Measurements from ENCODE around the gene ZXDC. TPM values are rescaled to one million over a fixed set of nuclear protein-coding genes. Genes with fewer than 3 reads are reported as not detected.

Gene ZXDC, protein sequence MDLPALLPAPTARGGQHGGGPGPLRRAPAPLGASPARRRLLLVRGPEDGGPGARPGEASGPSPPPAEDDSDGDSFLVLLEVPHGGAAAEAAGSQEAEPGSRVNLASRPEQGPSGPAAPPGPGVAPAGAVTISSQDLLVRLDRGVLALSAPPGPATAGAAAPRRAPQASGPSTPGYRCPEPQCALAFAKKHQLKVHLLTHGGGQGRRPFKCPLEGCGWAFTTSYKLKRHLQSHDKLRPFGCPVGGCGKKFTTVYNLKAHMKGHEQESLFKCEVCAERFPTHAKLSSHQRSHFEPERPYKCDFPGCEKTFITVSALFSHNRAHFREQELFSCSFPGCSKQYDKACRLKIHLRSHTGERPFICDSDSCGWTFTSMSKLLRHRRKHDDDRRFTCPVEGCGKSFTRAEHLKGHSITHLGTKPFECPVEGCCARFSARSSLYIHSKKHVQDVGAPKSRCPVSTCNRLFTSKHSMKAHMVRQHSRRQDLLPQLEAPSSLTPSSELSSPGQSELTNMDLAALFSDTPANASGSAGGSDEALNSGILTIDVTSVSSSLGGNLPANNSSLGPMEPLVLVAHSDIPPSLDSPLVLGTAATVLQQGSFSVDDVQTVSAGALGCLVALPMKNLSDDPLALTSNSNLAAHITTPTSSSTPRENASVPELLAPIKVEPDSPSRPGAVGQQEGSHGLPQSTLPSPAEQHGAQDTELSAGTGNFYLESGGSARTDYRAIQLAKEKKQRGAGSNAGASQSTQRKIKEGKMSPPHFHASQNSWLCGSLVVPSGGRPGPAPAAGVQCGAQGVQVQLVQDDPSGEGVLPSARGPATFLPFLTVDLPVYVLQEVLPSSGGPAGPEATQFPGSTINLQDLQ
- 30.7 and 31.8 TPM in 2 replicates for total RNA-seq
- long read RNA-seq, partial matches to known transcripts: 2 of 28 reads
- long read RNA-seq, other reads (novel, unspliced or antisense): 25 of 28 reads

GRCh38 chr3:126475413-126476114 lies at the start of gene ZXDC:
ZXDC (minus strand) TSS chr3:126475891; CDS start chr3:126475865, 26 bp downstream.
- Mint-ChIP-seq H3K9me3 (ENCODE audit: unreplicated experiment) (no peaks in the 10 kb centered on the region), H3K4me1 (ENCODE audit: unreplicated experiment) (peaks cover 37% of the 10 kb centered on the region), H3K27ac (ENCODE audit: unreplicated experiment) (peak within 1 kb of the TSS; percentile 81), H3K36me3 (ENCODE audit: unreplicated experiment) (peaks cover 13% of the 10 kb centered on the region), H3K27me3 (ENCODE audit: unreplicated experiment) (no peaks in the 10 kb centered on the region), H3K4me3 (ENCODE audit: unreplicated experiment) (peak within 1 kb of the TSS; percentile 88)
- TF ChIP-seq, protein P1, sequence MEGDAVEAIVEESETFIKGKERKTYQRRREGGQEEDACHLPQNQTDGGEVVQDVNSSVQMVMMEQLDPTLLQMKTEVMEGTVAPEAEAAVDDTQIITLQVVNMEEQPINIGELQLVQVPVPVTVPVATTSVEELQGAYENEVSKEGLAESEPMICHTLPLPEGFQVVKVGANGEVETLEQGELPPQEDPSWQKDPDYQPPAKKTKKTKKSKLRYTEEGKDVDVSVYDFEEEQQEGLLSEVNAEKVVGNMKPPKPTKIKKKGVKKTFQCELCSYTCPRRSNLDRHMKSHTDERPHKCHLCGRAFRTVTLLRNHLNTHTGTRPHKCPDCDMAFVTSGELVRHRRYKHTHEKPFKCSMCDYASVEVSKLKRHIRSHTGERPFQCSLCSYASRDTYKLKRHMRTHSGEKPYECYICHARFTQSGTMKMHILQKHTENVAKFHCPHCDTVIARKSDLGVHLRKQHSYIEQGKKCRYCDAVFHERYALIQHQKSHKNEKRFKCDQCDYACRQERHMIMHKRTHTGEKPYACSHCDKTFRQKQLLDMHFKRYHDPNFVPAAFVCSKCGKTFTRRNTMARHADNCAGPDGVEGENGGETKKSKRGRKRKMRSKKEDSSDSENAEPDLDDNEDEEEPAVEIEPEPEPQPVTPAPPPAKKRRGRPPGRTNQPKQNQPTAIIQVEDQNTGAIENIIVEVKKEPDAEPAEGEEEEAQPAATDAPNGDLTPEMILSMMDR (IDR thresholded peaks at IDR 0.05): peak; percentile 59
- peak; percentile 99 for DNase-seq (ENCODE audit: extremely low spot score, unreplicated experiment)

- Mint-ChIP-seq H3K27ac (ENCODE audit: unreplicated experiment) (no peak overlapping the region), H3K4me3 (ENCODE audit: unreplicated experiment) (no peak overlapping the region), H3K9me3 (ENCODE audit: unreplicated experiment) (no peaks in the 10 kb centered on the region), H3K4me1 (ENCODE audit: unreplicated experiment) (peaks cover 2% of the 10 kb centered on the region), H3K36me3 (ENCODE audit: unreplicated experiment) (no peaks in the 10 kb centered on the region), H3K27me3 (ENCODE audit: unreplicated experiment) (peaks cover 22% of the 10 kb centered on the region)
- no peak for DNase-seq (ENCODE audit: extremely low spot score, unreplicated experiment)
- TF ChIP-seq, protein P1 (IDR thresholded peaks at IDR 0.05): no peak
Observed at GRCh38 chr3:126525091-126525852, 49.6 kb upstream of the ZXDC start.

GRCh38 chr3:126524429-126524988 lies 48.8 kb upstream of the ZXDC start:
- H3K27me3 Mint-ChIP-seq (ENCODE audit: unreplicated experiment): peaks cover 26% of the 10 kb centered on the region
- H3K36me3 Mint-ChIP-seq (ENCODE audit: unreplicated experiment): no peaks in the 10 kb centered on the region
- H3K9me3 Mint-ChIP-seq (ENCODE audit: unreplicated experiment): no peaks in the 10 kb centered on the region
- H3K4me3 Mint-ChIP-seq (ENCODE audit: unreplicated experiment): peak overlapping the region; percentile 40
- H3K27ac Mint-ChIP-seq (ENCODE audit: unreplicated experiment): no peak overlapping the region
- no peak for DNase-seq (ENCODE audit: extremely low spot score, unreplicated experiment)
- TF ChIP-seq, protein P1 (IDR thresholded peaks at IDR 0.05): no peak
- H3K4me1 Mint-ChIP-seq (ENCODE audit: unreplicated experiment): no peaks in the 10 kb centered on the region

GRCh38 chr3:126523745-126524428 lies 48.2 kb upstream of the ZXDC start, which contains the start of gene CHST13:
CHST13 (plus strand) TSS chr3:126524155; CDS start chr3:126524333, 178 bp downstream.
- Mint-ChIP-seq H3K36me3 (ENCODE audit: unreplicated experiment) (no peaks in the 10 kb centered on the region), H3K27me3 (ENCODE audit: unreplicated experiment) (peaks cover 30% of the 10 kb centered on the region), H3K4me1 (ENCODE audit: unreplicated experiment) (no peaks in the 10 kb centered on the region), H3K4me3 (ENCODE audit: unreplicated experiment) (peak within 1 kb of the TSS; percentile 40), H3K27ac (ENCODE audit: unreplicated experiment) (no peak within 1 kb of the TSS), H3K9me3 (ENCODE audit: unreplicated experiment) (no peaks in the 10 kb centered on the region)
- no peak for DNase-seq (ENCODE audit: extremely low spot score, unreplicated experiment)
- TF ChIP-seq, protein P1 (IDR thresholded peaks at IDR 0.05): no peak

Measured in osteocyte (in vitro differentiated cells).